SKM-1 (cell line): ENCODE data around the gene CBLL2.
"Not testable (repeated sequence)": the region's sequence is repeated elsewhere in the genome, so short reads cannot be mapped to it uniquely, and the experiment has no call there.

ENCODE experiments used
- DNase-seq: peaks from one replicate; lab custom pipeline; 2025; ENCODE audit not compliant: unreplicated experiment; lab: John Stamatoyannopoulos, UW

Gene CBLL2

DNA sequence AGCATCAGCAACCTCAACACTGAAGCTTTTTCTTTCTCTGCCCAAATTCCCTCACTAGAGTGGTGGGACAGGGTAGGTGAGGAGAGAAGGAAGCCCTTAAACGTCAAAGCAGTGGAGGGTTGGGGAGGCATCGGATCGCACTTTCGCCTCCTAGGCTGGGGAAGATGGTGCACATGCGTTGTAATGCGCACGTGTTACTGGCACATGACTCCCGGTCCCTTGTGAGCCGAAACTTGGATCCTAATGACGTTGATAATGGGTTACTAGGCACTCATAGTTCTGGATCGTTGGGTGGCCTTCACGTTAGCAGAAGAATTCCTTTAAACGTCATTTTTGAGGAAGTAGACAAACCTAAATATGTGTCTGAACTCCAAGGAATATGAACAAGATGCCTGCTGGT is at the start of gene CBLL2:
CBLL2 (plus strand) TSS at position 301 of the 400 bp plus-strand sequence; CDS start at position 380, 79 bp downstream.
- no peak for DNase-seq

- DNase-seq = no peak
Observed at GRCh38 chrX:22234380-22234779, 38.3 kb upstream of the CBLL2 start.

GRCh38 chrX:22237479-22237878 is 35.2 kb upstream of the CBLL2 start:
- no peak for DNase-seq

DNA sequence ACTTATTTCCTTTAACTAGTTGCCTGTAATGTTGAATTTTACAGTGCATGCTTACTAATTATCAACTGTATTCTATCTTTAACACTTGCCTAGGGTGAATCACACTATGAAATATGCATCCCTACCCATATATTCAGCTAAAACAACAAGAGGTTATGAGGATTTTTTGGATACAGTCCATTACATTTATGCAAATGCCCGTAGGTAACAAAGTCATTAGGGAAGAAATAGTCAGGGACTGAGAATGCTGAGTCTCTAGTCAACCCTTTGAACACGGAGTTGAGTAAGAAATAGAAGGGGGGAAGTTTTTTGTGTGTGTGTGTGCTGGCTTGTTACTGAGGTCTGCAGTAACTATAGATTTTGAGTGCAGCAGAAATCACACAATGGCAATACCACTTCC is 26.1 kb upstream of the CBLL2 start:
- no peak for DNase-seq

- no peak for DNase-seq
Observed at GRCh38 chrX:22247169-22247568, 25.5 kb upstream of the CBLL2 start.

- no peak for DNase-seq
Observed at GRCh38 chrX:22248401-22248800, 24.3 kb upstream of the CBLL2 start.

DNA sequence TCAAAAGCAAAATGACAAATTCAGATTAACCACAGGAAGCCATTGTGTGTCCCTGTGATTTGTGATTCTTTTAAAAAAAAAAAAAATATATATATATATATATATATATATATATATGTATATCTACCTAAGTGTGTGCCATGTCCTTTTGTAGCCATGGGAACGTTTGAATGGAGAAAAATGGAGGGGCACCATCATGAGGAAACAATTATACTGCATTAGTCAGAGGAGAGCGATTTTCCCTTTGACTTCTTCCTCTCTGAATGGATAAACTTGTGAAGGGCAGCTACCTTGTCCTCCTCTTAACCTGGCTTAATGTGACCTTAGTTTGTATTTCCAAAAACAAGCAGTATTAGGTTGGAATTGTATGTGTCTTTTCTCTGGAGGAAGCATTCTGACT is 23.3 kb upstream of the CBLL2 start:
- no peak for DNase-seq

DNA sequence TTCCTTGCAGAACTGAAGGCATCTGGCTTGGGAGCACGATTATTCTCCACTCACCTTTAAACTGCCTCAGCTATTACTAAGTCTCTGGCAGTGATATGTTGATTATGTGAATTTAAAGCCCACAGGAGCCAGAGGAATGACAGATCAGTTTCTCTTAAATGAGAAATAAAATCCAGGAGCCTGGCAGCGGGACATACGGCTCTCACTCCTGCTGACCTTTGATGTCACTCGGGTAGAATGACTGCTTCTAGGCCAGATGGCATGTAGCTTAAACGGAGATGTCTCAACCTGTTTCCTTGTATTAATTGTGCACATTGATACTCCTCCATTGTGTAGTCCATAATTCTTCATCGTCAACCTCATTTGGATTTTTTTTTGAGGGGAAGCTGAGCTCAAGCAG is 4.0 kb upstream of the CBLL2 start:
- no peak for DNase-seq

DNA sequence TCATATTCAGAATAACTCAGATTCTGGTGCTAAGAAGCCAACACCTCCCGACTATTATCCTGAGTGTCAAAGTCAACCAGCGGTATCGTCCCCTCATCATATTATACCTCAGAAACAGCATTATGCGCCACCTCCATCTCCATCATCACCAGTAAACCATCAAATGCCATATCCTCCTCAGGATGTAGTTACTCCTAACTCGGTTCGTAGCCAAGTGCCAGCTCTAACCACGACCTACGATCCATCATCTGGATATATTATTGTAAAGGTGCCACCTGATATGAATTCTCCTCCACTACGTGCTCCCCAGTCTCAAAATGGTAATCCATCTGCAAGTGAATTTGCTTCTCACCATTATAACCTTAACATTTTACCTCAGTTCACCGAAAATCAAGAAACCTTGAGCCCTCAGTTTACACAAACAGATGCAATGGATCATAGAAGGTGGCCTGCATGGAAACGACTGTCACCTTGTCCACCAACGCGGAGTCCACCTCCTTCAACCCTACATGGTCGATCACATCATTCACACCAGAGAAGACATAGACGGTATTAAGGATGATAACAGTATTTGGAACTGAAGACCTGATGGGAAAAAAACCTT is 1.1 kb downstream of the CBLL2 start:
- DNase-seq = no peak

DNA sequence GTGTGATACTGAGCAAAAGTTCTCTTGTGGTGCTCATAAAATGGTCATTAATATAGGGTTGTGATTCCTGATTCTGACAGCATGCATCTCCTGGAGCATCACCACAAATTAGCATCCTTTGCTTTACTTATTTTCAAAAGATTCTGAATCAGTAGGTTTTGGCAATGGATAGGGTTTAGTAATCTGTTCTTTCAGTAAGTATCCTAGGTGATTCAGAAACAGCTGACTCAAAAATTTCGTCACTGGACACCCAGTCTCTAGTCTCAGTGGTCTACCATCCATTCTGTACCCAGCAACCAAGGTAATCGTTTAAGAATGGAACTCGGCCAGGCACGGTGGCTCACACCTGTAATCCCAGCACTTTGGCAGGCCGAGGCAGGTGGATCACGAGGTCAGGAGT is 4.1 kb downstream of the CBLL2 start:
- no peak for DNase-seq

DNA sequence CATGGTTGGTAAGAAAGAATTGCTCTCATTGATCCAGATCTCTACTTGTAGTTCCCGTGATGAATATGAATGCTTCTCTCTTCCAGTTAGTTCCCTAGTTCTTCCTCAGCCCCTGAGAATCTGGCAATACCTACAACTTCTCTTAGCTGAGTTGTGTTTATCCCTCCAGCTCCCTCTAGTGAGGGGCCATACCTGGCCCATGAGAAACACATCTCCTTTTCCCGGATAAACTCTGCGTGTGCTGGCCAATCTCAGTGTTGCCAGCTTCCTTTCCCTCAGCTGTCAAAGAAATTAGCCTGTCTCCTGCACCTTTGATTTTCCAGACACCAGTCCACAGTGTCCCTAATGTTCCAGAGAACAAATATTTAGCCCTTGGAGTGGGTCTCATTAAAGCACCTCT is 5.7 kb downstream of the CBLL2 start:
- no peak for DNase-seq

DNA sequence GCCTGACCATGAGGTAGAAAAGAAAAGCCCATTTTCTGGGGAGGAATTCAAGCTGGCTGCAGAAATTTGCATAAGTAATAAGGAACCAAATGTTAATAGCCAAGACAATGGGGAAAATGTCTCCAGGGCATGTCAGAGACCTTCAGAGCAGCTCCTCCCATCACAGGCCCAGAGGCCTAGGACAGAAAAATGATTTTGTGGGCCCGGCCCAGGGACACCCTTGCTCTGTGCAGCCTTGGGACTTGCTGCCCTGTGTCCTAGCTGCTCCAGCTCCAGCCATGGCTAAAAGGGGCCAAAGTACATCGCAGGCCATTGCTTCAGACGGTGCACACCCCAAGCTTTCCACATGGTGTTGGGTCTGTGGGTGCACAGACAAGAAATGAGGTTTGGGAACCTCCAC is 16.5 kb downstream of the CBLL2 start:
- not testable (repeated sequence) for DNase-seq

- no peak for DNase-seq
Observed at GRCh38 chrX:22296871-22297270, 24.2 kb downstream of the CBLL2 start.

DNA sequence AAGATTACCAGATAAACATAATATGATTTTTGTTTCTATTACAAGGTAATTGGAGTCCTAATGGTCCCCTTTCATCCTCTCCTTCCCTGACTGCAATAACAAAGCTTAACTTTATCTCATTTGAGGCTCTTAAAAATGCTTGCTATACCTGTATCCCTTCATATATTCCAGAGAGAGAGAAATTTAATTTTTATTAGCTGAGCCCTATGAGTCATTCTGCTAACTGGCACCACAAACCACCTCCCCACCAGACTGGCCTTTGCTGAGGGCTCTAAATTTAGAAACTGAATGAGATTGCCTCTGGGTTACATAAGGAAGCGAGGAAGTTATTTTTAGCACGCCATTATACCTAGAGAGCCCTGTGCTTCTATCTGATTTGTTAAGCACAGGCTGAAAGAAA is 27.4 kb downstream of the CBLL2 start:
- DNase-seq = no peak

- no peak for DNase-seq
Observed at GRCh38 chrX:22310779-22311178, 38.1 kb downstream of the CBLL2 start.

DNA sequence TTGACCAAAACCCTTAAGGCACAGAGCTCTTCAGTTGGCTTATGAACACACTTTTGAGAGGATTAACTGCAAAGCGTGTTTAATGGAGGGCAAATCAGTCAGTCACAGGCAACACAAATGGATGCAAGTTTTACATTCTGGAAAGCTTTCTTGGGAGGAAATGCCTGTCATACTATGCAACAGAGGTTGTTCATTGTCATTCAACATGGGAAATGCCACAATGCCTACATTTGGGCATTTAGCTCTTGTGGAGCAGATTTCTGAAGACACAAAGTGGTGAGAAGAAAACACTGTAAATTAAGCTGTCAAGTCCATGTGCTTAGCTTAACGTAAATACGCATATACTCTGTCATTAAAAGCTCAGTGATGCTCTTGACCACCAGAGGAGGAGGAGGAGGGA is 41.1 kb downstream of the CBLL2 start:
- DNase-seq = no peak

DNA sequence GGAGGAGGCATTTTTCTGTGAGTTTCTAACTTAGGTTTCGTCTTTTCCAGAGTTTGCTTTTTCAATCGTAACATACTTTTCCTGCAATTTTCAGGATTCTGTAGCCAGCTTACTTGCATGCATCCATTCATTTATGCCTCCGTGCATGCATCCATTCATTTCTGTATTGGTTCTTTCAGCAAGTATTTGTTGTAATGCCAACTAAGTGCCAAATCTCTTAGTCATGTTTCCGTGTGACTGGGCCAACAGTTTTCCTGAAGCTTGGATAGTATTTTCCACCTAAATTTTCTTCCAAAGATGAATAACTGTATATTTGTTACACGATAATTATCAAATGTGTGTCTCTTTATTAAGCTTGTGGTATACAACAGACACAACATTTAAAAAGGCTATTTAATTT is 41.5 kb downstream of the CBLL2 start:
- DNase-seq = no peak

DNA sequence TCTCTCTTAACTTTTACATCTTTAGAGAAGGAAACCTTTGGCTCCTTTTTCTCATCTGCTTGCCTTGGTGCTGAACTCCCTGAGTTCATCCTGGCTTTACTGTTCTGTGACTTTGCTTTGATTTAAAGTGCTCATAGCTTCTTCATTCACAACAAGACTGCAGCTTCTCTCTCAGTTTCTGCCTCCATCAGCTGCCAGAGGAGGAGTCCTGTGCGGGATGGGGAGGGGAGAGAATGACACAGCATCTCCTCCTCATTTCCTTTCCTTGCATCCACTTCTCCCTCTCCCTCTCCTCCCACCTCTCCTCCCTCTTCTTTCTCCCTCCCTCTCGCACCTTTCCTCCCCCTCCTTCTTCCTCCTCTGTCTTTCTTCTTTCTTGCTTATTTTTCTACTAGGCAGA is 42.0 kb downstream of the CBLL2 start:
- DNase-seq = no peak

GRCh38 chrX:22315151-22315550 is 42.4 kb downstream of the CBLL2 start:
- no peak for DNase-seq

DNA sequence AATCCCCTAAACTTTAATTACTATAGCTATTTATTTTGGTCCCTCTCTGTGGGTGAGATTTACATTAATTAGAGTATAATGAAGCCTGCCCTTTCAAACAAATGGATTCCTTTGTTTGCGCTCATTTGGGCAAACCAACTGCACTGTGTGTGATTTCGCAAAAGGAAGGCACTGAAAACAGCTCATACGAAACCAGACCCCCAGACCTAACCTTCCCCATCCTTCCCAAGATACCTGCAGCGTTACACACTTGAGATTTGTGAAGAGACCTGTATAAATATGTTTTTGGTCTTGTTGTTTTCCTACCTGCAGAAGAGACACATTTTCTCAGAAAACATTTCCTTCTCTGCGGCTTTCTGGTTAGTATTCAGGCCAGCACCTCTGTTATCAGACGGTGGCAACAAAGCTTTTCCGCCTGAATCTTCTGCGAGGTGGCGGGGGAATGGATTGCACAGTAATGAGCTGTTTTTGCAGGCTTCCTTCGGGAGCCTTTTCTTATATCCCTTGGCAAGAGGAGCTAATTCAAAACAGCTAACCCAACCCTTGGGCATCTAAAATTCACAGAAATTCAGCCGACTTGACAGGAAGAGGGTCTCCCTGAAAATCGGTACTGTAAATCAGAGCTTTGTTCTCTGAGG is 47.6 kb downstream of the CBLL2 start:
- DNase-seq = no peak

- DNase-seq = no peak
Observed at GRCh38 chrX:22323541-22323940, 50.8 kb downstream of the CBLL2 start.
